ENCODE data around the gene NRXN3. TPM values are rescaled to one million over a fixed set of nuclear protein-coding genes. Genes with fewer than 3 reads are reported as not detected.

The NRXN3 gene
- total RNA-seq, 1 donor from 2014 or later: 18.0 TPM

- no peaks in the 10 kb centered on the region for H4K20me1 ChIP-seq (ENCODE audit: insufficient read depth, low read length)
- Mint-ChIP-seq H3K4me3 (ENCODE audit: unreplicated experiment) (no peak overlapping the region), H3K4me1 (ENCODE audit: low read depth, unreplicated experiment) (peaks cover 27% of the 10 kb centered on the region), H3K9me3 (ENCODE audit: unreplicated experiment) (no peaks in the 10 kb centered on the region), H3K27me3 (ENCODE audit: low read depth, unreplicated experiment) (peaks cover 2% of the 10 kb centered on the region), H3K27ac (ENCODE audit: unreplicated experiment) (no peak overlapping the region), H3K36me3 (ENCODE audit: low read depth, unreplicated experiment) (no peaks in the 10 kb centered on the region)
- H3K36me3 ChIP-seq (ENCODE audit: insufficient read depth, low read length): no peaks in the 10 kb centered on the region
- no peak overlapping the region for H3K4me2 ChIP-seq (ENCODE audit: low read length)
- TF ChIP-seq CTCF (IDR thresholded peaks at IDR 0.05; ENCODE audit: insufficient read depth, low read depth, low read length) (no peak), EZH2 (IDR thresholded peaks at IDR 0.05; ENCODE audit: insufficient read depth, low read length) (no peak)
- H3K9ac ChIP-seq (ENCODE audit: low read length): no peak overlapping the region
- peaks cover 7% of the 10 kb centered on the region for H3K4me1 ChIP-seq (ENCODE audit: insufficient read depth, low read length)
- DNase-seq (ENCODE audit: low read depth): no peak
- no peak overlapping the region for H2AFZ ChIP-seq (ENCODE audit: low read depth, low read length)
- H3K27me3 ChIP-seq (ENCODE audit: insufficient read depth, low read length): no peaks in the 10 kb centered on the region
- no peaks in the 10 kb centered on the region for H3K79me2 ChIP-seq (ENCODE audit: insufficient read depth, low read length)
- H3K9me3 ChIP-seq (ENCODE audit: insufficient read depth, low read depth, low read length): no peaks in the 10 kb centered on the region
- H3K4me3 ChIP-seq (ENCODE audit: insufficient read depth, low read depth, low read length): no peak overlapping the region
- no peak for FAIRE-seq
- no peak overlapping the region for H3K27ac ChIP-seq (ENCODE audit: low read depth, low read length)
Observed at GRCh38 chr14:78131201-78131600, 39.0 kb upstream of the NRXN3 start.

- H3K27me3 ChIP-seq (ENCODE audit: insufficient read depth, low read length): no peaks in the 10 kb centered on the region
Observed at GRCh38 chr14:78131616-78132015, 38.6 kb upstream of the NRXN3 start.

GRCh38 chr14:78135450-78135891, 34.7 kb upstream of the NRXN3 start:
- peak overlapping the region; percentile 44 for H3K4me2 ChIP-seq (ENCODE audit: low read length)
- no peaks in the 10 kb centered on the region for H3K27me3 Mint-ChIP-seq (ENCODE audit: low read depth, unreplicated experiment)
- no peak overlapping the region for H3K27ac ChIP-seq (ENCODE audit: low read depth, low read length)
- no peak overlapping the region for H3K4me3 ChIP-seq (ENCODE audit: insufficient read depth, low read depth, low read length)
- H4K20me1 ChIP-seq (ENCODE audit: insufficient read depth, low read length): no peaks in the 10 kb centered on the region
- no peaks in the 10 kb centered on the region for H3K36me3 Mint-ChIP-seq (ENCODE audit: low read depth, unreplicated experiment)
- peaks cover 24% of the 10 kb centered on the region for H3K4me1 Mint-ChIP-seq (ENCODE audit: low read depth, unreplicated experiment)
- H3K79me2 ChIP-seq (ENCODE audit: insufficient read depth, low read length): no peaks in the 10 kb centered on the region
- H2AFZ ChIP-seq (ENCODE audit: low read depth, low read length): no peak overlapping the region
- TF ChIP-seq EZH2 (IDR thresholded peaks at IDR 0.05; ENCODE audit: insufficient read depth, low read length) (no peak), CTCF (IDR thresholded peaks at IDR 0.05; ENCODE audit: insufficient read depth, low read depth, low read length) (no peak)
- H3K36me3 ChIP-seq (ENCODE audit: insufficient read depth, low read length): no peaks in the 10 kb centered on the region
- no peak overlapping the region for H3K9ac ChIP-seq (ENCODE audit: low read length)
- no peaks in the 10 kb centered on the region for H3K27me3 ChIP-seq (ENCODE audit: insufficient read depth, low read length)
- DNase-seq (ENCODE audit: low read depth): peak; percentile 67
- no peaks in the 10 kb centered on the region for H3K9me3 ChIP-seq (ENCODE audit: insufficient read depth, low read depth, low read length)
- H3K4me1 ChIP-seq (ENCODE audit: insufficient read depth, low read length): peaks cover 7% of the 10 kb centered on the region
- H3K27ac Mint-ChIP-seq (ENCODE audit: unreplicated experiment): peak overlapping the region; percentile 88
- no peak overlapping the region for H3K4me3 Mint-ChIP-seq (ENCODE audit: unreplicated experiment)
- no peak for FAIRE-seq
- no peaks in the 10 kb centered on the region for H3K9me3 Mint-ChIP-seq (ENCODE audit: unreplicated experiment)

More at GRCh38 chr14:78131616-78132015, 38.6 kb upstream of the NRXN3 start:
- Histone ChIP-seq H3K9ac (ENCODE audit: low read length) (no peak overlapping the region), H4K20me1 (ENCODE audit: insufficient read depth, low read length) (no peaks in the 10 kb centered on the region), H3K79me2 (ENCODE audit: insufficient read depth, low read length) (no peaks in the 10 kb centered on the region), H3K4me3 (ENCODE audit: insufficient read depth, low read depth, low read length) (no peak overlapping the region), H2AFZ (ENCODE audit: low read depth, low read length) (no peak overlapping the region), H3K27ac (ENCODE audit: low read depth, low read length) (no peak overlapping the region), H3K9me3 (ENCODE audit: insufficient read depth, low read depth, low read length) (no peaks in the 10 kb centered on the region), H3K4me2 (ENCODE audit: low read length) (no peak overlapping the region), H3K36me3 (ENCODE audit: insufficient read depth, low read length) (no peaks in the 10 kb centered on the region), H3K4me1 (ENCODE audit: insufficient read depth, low read length) (peaks cover 7% of the 10 kb centered on the region)
- Mint-ChIP-seq H3K4me3 (ENCODE audit: unreplicated experiment) (no peak overlapping the region), H3K27ac (ENCODE audit: unreplicated experiment) (no peak overlapping the region), H3K9me3 (ENCODE audit: unreplicated experiment) (no peaks in the 10 kb centered on the region), H3K36me3 (ENCODE audit: low read depth, unreplicated experiment) (no peaks in the 10 kb centered on the region), H3K27me3 (ENCODE audit: low read depth, unreplicated experiment) (peaks cover 2% of the 10 kb centered on the region), H3K4me1 (ENCODE audit: low read depth, unreplicated experiment) (peaks cover 28% of the 10 kb centered on the region)
- FAIRE-seq: no peak
- no peak for TF ChIP-seq EZH2 (IDR thresholded peaks at IDR 0.05; ENCODE audit: insufficient read depth, low read length)
- DNase-seq (ENCODE audit: low read depth): no peak

Measured in astrocyte (in vitro differentiated cells and primary cell).